ENCODE data around the gene SPRR2A.

DNA sequence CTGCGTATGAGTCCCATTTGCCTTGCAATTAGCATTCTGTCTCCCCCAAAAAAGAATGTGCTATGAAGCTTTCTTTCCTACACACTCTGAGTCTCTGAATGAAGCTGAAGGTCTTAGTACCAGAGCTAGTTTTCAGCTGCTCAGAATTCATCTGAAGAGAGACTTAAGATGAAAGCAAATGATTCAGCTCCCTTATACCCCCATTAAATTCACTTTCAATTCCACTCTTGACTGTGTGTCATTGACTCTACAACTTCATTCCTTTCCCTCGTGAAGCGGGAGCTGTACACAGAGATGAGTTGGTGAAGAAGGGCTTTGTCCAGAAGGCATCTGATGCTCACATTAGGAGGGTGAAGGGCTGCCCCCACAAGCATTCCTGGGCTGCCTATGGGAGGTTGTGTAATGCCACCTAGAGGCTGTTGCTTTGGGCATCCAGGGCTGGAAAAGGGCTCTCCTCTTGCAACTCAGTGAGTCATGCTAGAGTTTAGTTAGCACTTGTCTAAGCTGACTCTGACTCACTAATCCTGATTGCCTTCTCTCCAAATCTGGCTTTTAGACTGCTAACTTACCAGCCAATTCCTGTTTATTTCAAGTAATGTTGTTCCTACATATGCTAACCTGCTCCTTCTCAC is 24.5 kb downstream of the SPRR2A start:
- TF ChIP-seq, protein P1, sequence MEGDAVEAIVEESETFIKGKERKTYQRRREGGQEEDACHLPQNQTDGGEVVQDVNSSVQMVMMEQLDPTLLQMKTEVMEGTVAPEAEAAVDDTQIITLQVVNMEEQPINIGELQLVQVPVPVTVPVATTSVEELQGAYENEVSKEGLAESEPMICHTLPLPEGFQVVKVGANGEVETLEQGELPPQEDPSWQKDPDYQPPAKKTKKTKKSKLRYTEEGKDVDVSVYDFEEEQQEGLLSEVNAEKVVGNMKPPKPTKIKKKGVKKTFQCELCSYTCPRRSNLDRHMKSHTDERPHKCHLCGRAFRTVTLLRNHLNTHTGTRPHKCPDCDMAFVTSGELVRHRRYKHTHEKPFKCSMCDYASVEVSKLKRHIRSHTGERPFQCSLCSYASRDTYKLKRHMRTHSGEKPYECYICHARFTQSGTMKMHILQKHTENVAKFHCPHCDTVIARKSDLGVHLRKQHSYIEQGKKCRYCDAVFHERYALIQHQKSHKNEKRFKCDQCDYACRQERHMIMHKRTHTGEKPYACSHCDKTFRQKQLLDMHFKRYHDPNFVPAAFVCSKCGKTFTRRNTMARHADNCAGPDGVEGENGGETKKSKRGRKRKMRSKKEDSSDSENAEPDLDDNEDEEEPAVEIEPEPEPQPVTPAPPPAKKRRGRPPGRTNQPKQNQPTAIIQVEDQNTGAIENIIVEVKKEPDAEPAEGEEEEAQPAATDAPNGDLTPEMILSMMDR (IDR thresholded peaks at IDR 0.05) = no peak
- TF ChIP-seq POLR2A (IDR thresholded peaks at IDR 0.05) (no peak), POLR2AphosphoS5 (IDR thresholded peaks at IDR 0.05; ENCODE audit: insufficient read depth in 1 of 2, low read depth in 1 of 2) (peak in 1 of 2 donors; percentile 61)
